ENCODE data around the gene ESF1. TPM values are rescaled to one million over a fixed set of nuclear protein-coding genes. Genes with fewer than 3 reads are reported as not detected.

ESF1 gene
- total and polyA plus RNA-seq, 12 donors, result 5.9 to 23.1 (median 13.5) TPM

- DNase-seq (no peak), ATAC-seq (no peak)
- H3K27me3 ChIP-seq, result no peaks in the 10 kb centered on the region
- no peak for TF ChIP-seq CTCF (IDR thresholded peaks at IDR 0.05)
- H3K36me3 ChIP-seq, result peaks cover 0 to 100% (median 76%) of the 10 kb centered on the region in 9 donors
- intact Hi-C loops (cut with DNase I), result no loop called here
- no peak overlapping the region for H3K27ac ChIP-seq
- no peaks in the 10 kb centered on the region for H3K9me3 ChIP-seq
- no peak overlapping the region for H3K4me3 ChIP-seq
- WGBS, 2 donors, result 94% methylated on average over 3 of the region's 3 CpGs
- peaks cover 0 to 4% (median 0%) of the 10 kb centered on the region in 9 donors for H3K4me1 ChIP-seq
Measured at GRCh38 chr20:13809855-13810254, 25.1 kb upstream of the ESF1 start.

- Histone ChIP-seq H3K36me3 (peaks cover 0 to 100% (median 76%) of the 10 kb centered on the region in 9 donors), H3K27ac (no peak overlapping the region), H3K4me1 (peaks cover 0 to 4% (median 0%) of the 10 kb centered on the region in 9 donors), H3K27me3 (no peaks in the 10 kb centered on the region), H3K4me3 (no peak overlapping the region), H3K9me3 (no peaks in the 10 kb centered on the region)
- DNase-seq (no peak), ATAC-seq (peak in 1 of 8 donors; percentile 51)
- intact Hi-C loops (cut with DNase I), result no loop called here
- 63 to 73% methylated on average over 2 of the region's 2 CpGs for WGBS, 2 donors
- TF ChIP-seq CTCF (IDR thresholded peaks at IDR 0.05), result no peak
Measured at GRCh38 chr20:13809373-13809772, 24.7 kb upstream of the ESF1 start.

GRCh38 chr20:13800728-13801134 lies 16.0 kb upstream of the ESF1 start:
- no peak for TF ChIP-seq CTCF (IDR thresholded peaks at IDR 0.05)
- Histone ChIP-seq H3K27me3 (no peaks in the 10 kb centered on the region), H3K27ac (peak overlapping the region in 8 of 10 donors; percentile 2 to 69 (median 26)), H3K4me1 (peaks cover 4 to 22% (median 16%) of the 10 kb centered on the region in 9 donors), H3K9me3 (no peaks in the 10 kb centered on the region), H3K4me3 (no peak overlapping the region), H3K36me3 (peaks cover 0 to 99% (median 46%) of the 10 kb centered on the region in 9 donors)
- 4 to 9% methylated on average over 7 of the region's 7 CpGs for WGBS, 2 donors
- ATAC-seq (peak; percentile 95 to 100 (median 98)), DNase-seq (peak; percentile 90 to 91)
- intact Hi-C loops (cut with DNase I), result no loop called here

GRCh38 chr20:13799974-13800373 lies 15.3 kb upstream of the ESF1 start:
- H3K4me1 ChIP-seq, result peaks cover 4 to 22% (median 16%) of the 10 kb centered on the region in 9 donors
- DNase-seq, result no peak
- no peak for TF ChIP-seq CTCF (IDR thresholded peaks at IDR 0.05)
- peaks cover 0 to 99% (median 53%) of the 10 kb centered on the region in 9 donors for H3K36me3 ChIP-seq
- intact Hi-C loops (cut with DNase I), result no loop called here
- H3K27ac ChIP-seq, result peak overlapping the region in 6 of 10 donors; percentile 2 to 69 (median 40)
- peak in 1 of 8 donors; percentile 30 for ATAC-seq
- no peak overlapping the region for H3K4me3 ChIP-seq
- no peaks in the 10 kb centered on the region for H3K27me3 ChIP-seq
- 74 to 79% methylated on average over 2 of the region's 2 CpGs for WGBS, 2 donors
- no peaks in the 10 kb centered on the region for H3K9me3 ChIP-seq
